Cardiac fibroblast (primary cell): ENCODE results near the gene DDRGK1.

Experiments used
- DNase-seq, 2 donors: peaks; one replicate each; pipeline versions ENCODE4 v3.0.0 to v3.0.0-alpha.2; 2010; ENCODE audit warnings: low read depth in 2 of 2
- H3K4me3 ChIP-seq, 2 donors: replicated peaks in 1 of 2; 1 replicate in 1 of 2; 2 replicates in 1 of 2; pipeline ENCODE4 v1.5.1; 2011; ENCODE audit warnings: low read depth in 2 of 2, low read length in 2 of 2, mild to moderate bottlenecking in 2 of 2, moderate library complexity in 1 of 2
- CTCF ChIP-seq: IDR thresholded peaks from one replicate; pipeline ENCODE4 v1.5.1; 2011; ENCODE audit warnings: low read depth, mild to moderate bottlenecking, low read length, inconsistent platforms

Gene DDRGK1

GRCh38 chr20:3213226-3213625 is 8.7 kb upstream of the DDRGK1 start:
- H3K4me3 ChIP-seq, result no peak overlapping the region
- DNase-seq, result no peak
- TF ChIP-seq CTCF, result no peak

- DNase-seq, result no peak
- H3K4me3 ChIP-seq, result peak overlapping the region; percentile 87 to 95
- no peak for TF ChIP-seq CTCF
Measured at GRCh38 chr20:3210346-3210745, 5.9 kb upstream of the DDRGK1 start.

- TF ChIP-seq CTCF, result no peak
- peak; percentile 19 to 38 for DNase-seq
- peak overlapping the region; percentile 87 to 95 for H3K4me3 ChIP-seq
Measured at GRCh38 chr20:3209946-3210317, 5.5 kb upstream of the DDRGK1 start.

GRCh38 chr20:3209257-3209945 is 4.9 kb upstream of the DDRGK1 start, which contains the start of gene ITPA:
TSS of gene ITPA (plus strand) at chr20:3209498. CDS start at chr20:3209552, 54 bp downstream.
- peak within 1 kb of the TSS; percentile 87 to 95 for H3K4me3 ChIP-seq
- peak; percentile 37 to 59 for DNase-seq
- TF ChIP-seq CTCF, result no peak

GRCh38 chr20:3208786-3209256 is 4.3 kb upstream of the DDRGK1 start:
- peak overlapping the region; percentile 87 to 95 for H3K4me3 ChIP-seq
- no peak for TF ChIP-seq CTCF
- DNase-seq, result peak; percentile 14 to 19

GRCh38 chr20:3203315-3204123 is 963 bp downstream of the DDRGK1 start:
- TF ChIP-seq CTCF, result no peak
- DNase-seq, result peak; percentile 13 to 25
- peak overlapping the region; percentile 73 to 93 for H3K4me3 ChIP-seq
